ENCODE results near the gene FOXE3.

Gene FOXE3

GRCh38 chr1:47415728-47416318 is at the start of gene FOXE3:
TSS of gene FOXE3 (plus strand) at chr1:47416285. CDS start at chr1:47416316, 31 bp downstream.
- DNase-seq (ENCODE audit: low read depth), result no peak

DNA sequence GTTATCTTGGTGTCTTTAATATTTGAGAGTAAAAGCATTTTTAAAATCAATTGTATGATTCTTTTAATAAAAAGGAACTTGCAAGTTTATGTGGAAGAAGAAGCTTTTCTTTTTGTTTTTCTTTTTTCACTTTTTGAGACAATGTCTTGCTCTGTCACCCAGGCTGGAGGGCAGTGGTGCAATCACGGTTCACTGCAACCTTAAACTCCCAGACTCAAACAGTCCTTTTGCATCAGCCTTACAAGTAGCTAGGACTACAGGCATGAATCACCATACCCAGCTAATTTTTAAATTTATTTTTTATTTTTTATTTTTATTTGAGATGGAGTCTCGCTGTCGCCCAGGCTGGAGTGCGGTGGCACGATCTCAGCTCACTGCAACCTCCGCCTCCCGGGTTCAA is 48.4 kb upstream of the FOXE3 start:
- no peak for DNase-seq (ENCODE audit: low read depth)

GRCh38 chr1:47371016-47371517 is 45.0 kb upstream of the FOXE3 start:
- DNase-seq (ENCODE audit: low read depth), result no peak

DNA sequence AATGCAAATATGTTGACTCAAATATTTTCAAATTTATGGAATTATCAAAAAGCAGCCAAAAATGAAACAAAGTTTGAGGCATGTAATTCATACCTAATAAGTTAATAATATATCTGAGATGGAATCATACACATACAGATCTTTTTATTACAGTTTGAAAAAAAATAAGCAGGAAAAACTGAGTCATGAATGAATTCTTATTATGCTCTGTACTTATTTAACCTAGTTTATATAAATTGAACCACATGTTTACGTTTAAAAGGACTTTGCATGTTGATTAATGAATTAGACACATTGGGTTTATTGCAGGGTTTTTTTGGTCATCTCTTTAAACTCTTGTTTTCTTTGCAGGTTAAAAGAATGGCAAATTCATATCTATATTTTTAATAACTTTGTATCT is 41.6 kb upstream of the FOXE3 start:
- no peak for DNase-seq (ENCODE audit: low read depth)

DNA sequence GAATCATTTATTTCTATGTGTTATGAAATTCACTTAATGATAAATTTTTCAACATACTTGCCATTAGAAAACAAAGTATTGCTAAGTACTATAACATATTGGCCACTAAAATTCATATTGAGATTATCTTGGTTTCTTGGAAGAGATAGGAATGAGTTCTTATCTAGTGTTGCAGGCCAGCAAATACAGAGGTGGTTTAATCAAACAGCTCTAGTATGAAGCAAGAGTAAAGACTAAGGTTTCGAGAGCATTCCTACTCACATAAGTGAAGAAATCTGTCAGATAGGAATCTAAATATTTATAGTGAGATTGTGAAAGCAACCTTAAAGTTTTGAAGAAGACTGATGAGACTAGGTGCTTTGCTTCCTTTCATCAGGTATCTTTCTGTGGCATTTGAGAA is 37.9 kb upstream of the FOXE3 start:
- no peak for DNase-seq (ENCODE audit: low read depth)

DNA sequence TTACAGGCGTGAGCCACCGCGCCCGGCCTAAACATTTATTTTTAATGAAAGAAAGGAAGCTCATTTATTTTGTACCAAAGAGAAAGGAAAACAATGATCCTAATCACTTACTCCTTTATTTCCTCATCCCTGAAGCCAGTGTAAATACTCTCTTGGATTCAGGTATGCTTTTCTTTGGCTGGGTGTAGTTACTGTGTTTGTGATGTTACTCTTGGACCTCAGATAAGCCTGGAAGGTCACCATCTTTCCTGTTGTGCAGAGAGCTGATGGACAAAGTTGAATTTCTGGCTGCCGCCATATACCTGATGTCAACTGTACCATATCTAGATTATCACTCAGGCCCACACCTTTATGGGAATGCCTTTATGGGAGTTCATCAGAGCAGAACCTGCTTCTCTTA is 35.4 kb upstream of the FOXE3 start:
- no peak for DNase-seq (ENCODE audit: low read depth)

- DNase-seq (ENCODE audit: low read depth), result no peak
Measured at GRCh38 chr1:47382399-47382983, 33.6 kb upstream of the FOXE3 start.

DNA sequence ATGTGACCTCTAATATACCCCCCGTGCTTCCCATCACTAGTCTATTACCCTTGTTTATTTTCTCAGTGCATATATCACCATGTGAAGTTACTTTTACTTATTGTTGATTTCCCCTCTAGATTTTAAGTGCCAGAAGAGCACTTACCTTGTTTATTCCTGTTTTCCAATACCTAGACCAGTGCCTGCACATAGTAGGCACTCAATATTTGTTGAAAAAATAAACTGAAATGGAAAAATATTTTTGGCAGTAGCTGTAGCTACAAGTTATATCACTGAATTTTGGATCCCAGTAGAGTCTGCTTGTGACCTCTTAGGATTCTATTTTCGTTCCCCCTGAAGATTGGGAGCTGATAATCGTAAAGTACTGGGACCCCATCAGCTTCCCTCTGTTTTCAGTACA is 32.0 kb upstream of the FOXE3 start:
- DNase-seq (ENCODE audit: low read depth), result no peak

DNA sequence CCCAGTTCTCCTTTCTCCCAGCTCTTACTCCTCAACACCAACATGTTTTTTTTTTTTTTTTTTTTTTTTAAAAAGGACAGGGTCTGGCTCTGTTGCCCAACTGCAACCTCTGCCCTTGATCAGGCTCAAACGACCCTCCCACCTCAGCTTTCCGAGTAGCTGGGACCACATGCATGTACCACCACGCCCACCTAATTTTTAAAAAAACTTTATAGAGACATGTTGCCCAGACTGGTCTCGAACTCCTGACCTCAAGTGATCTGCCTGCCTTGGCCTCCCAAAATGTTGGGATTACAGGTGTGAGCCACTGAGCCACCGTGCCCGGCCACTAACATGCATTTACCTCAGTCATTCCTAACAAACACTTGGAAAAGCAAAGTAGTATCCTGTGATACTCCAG is 31.1 kb upstream of the FOXE3 start:
- DNase-seq (ENCODE audit: low read depth), result no peak

GRCh38 chr1:47386268-47386667 is 29.8 kb upstream of the FOXE3 start:
- DNase-seq (ENCODE audit: low read depth), result no peak

DNA sequence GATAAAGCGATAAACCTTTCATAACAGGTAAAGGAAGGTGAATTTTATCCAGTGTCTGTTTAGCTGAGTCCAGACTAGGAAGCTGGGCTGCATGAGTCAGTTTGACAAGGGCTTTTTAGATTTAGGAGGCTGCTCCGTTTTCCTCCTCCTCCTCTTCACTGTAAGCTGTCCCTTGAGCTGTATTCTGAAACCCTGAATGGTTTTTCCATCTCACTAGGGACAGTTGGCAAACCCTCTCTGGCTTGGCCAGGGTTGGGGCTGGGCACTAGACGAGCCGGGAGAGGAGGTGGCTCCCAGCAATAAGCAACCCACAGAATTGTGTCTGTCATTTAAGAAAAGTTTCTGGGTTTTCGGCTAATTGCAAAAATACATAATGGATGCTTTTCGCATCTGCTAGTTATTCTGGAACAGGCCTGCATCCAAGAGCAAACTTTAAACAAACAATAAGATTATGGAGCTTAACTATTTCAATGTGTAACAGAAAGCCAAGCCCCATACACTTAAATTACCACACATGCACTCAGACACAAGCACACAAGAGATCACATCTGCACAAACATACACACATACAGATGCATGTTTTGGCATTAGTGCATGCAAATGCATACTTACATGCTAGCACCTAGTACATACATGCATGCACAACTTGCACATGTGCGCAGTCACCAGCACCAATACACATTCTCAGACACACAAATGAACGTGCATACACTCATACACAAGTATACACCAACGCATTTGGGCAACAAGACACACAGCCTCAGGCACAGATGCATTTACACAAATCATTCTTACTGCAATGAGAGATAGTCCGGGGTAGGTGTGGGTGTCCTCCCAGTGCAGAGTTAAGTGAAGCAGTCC is 27.8 kb upstream of the FOXE3 start:
- DNase-seq (ENCODE audit: low read depth), result no peak

GRCh38 chr1:47388891-47389238 is 27.2 kb upstream of the FOXE3 start:
- DNase-seq (ENCODE audit: low read depth), result no peak

GRCh38 chr1:47389731-47390130 is 26.4 kb upstream of the FOXE3 start:
- DNase-seq (ENCODE audit: low read depth), result no peak

- no peak for DNase-seq (ENCODE audit: low read depth)
Measured at GRCh38 chr1:47390843-47391242, 25.2 kb upstream of the FOXE3 start.

DNA sequence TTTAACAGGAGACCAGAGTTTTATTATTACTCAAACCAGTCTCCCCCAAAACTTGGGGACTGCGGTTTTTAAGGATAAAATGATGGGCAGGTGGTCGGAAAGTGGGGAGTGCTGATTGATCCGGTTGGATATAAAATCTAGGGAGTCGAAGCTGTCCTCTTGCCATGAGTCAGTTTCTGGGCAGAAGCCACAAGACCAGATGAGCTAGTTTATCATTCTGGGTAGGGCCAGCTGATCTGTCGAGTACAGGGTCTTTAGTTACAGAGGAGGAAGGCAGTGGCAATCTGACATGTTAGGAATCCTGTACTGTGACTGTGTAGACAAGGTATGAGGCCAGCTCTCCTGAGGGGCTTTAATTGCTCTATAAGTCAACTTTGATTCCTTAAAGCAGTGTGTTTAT is 22.9 kb upstream of the FOXE3 start:
- DNase-seq (ENCODE audit: low read depth), result no peak

- DNase-seq (ENCODE audit: low read depth), result no peak
Measured at GRCh38 chr1:47395433-47395832, 20.7 kb upstream of the FOXE3 start.

DNA sequence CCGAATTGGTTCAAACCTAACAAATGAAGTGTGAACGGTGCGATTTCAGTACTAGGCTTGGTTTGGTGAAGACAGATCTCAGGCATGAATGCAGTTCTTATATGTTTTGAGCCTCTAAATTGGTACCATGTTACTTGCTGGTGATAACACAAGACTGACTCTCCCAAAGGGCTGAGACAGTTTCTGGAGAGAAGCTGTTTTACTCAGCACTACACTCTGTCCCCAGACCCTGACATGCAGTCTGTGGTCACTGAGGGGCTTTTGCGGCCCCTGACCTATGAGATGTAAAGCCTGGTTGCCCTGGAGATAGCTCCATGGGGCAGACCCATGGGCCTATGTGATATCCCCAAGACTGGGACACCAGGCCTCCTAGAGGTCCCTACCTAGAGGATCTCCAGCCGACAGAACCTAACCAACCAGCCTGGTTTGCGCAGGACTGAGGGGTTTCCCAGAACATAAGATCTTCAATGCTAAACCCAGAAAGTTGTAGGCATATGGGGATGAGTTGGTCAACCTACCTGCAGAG is 19.4 kb upstream of the FOXE3 start:
- DNase-seq (ENCODE audit: low read depth), result no peak

DNA sequence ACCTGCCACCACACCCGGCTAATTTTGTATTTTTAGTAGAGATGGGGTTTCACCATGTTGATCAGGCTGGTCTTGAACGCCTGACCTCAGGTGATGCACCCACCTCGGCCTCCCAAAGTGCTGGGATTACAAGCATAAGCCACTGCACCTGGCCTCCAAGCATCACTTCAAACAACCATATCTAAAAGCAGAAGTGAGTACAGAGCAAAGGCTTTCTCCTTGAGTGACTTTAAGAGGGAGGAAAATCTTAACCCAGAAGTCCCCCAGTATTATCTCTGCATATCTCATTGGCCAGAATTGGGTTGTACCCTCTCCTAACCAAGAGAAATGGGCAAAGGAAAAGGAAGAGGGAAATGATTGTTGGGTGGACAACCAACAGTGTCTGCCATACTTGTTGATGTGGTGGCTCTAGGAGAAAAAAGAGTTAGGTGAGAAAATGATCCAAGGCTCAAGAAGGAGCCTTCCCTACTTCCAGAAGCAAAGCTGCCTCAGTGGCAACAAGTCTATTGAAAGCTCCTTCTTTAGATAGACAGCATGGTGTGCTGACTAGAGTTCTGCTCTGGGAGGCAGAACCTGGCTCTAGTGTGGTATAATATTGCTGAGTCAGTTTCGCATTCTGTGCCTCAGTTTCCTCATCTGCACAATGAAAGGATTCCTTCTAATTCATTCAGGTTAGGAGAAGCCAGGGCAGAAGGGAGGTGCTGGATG is 16.8 kb upstream of the FOXE3 start:
- no peak for DNase-seq (ENCODE audit: low read depth)

GRCh38 chr1:47399846-47400155 is 16.3 kb upstream of the FOXE3 start:
- no peak for DNase-seq (ENCODE audit: low read depth)

GRCh38 chr1:47401761-47402160 is 14.3 kb upstream of the FOXE3 start:
- DNase-seq (ENCODE audit: low read depth), result no peak

GRCh38 chr1:47402591-47402990 is 13.5 kb upstream of the FOXE3 start:
- no peak for DNase-seq (ENCODE audit: low read depth)

DNA sequence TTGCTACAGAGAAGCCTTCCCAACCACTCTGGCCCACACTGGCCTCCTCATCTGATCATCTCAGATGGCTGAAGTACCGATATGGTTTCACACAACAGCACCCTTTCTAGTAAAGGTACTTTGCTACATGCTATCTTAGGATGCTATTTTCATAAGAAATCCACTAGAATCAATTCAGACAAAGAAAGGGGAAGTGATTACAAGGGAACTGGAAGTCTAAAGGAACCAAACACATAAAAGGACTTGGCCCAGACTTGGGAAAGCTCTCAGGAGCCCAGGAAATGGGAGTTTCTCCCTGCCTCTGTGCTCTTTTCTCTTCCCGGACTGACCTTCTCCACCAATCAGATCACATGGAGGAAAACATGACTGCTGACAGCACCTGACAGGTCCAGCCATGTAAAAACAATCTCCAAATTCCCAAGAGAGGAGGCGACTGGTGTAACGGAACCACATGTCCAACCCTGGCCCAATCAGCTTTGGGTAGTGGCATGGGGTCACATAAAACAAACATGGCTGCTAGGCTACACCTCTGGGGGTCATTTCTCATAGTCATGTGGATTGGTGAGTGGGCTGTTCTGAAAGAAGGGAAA is 12.7 kb upstream of the FOXE3 start:
- DNase-seq (ENCODE audit: low read depth), result no peak
